Caco-2 (cell line): Measurements from ENCODE around the gene AP3B1. TPM values are rescaled to one million over a fixed set of nuclear protein-coding genes. Genes with fewer than 3 reads are reported as not detected.

Source experiments
- BruUV-seq: library from RNA; stranded (reverse); fragments of 400-500 nt; replicated peaks from 2 replicates; lab custom pipeline; 2021; lab: Mats Ljungman, UMichigan
- CTCF ChIA-PET: fragments of 300-600 bp; sonication (Branson Sonifier 250); formaldehyde crosslinking; loops from one replicate; lab custom pipeline; 2022; ENCODE audit warnings: antibody characterized with exemption; lab: Charles Lee
- POLR2A ChIA-PET: fragments of 300-600 bp; sonication (Branson Sonifier 250); formaldehyde crosslinking; loops from one replicate; lab custom pipeline; 2022; ENCODE audit warnings: antibody characterized with exemption; lab: Charles Lee
- DNase-seq, 2 experiments: peaks; one replicate each; pipeline versions ENCODE4 v3.0.0 to v3.0.0-alpha.2; 2020 to 2022
- H3K27me3 ChIP-seq: replicated peaks from 2 replicates; pipeline ENCODE4 v1.6.0; 2011; ENCODE audit warnings: low read length; ENCODE audit not compliant: control insufficient read depth, insufficient read depth
- H3K36me3 ChIP-seq: 2 replicates; pipeline ENCODE4 v1.5.1; 2011; ENCODE audit warnings: low read length; ENCODE audit not compliant: control insufficient read depth, insufficient read depth
- H3K4me1 ChIP-seq: fragments of 250-450 bp; sonication (Bioruptor Pico); 2 replicates; pipeline ENCODE4 v1.5.1; 2020; ENCODE audit warnings: mild to moderate bottlenecking
- H3K4me3 ChIP-seq: 2 replicates; pipeline ENCODE4 v1.5.1; 2011; ENCODE audit warnings: low read depth, mild to moderate bottlenecking, control low read depth, low read length
- H3K9me3 ChIP-seq: fragments of 250-450 bp; sonication (Bioruptor Pico); 2 replicates; pipeline ENCODE4 v1.5.1; 2020; ENCODE audit warnings: mild to moderate bottlenecking, moderate library complexity
- H3K27ac Mint-ChIP-seq: one replicate; pipeline ENCODE4 v1.8.0; 2022; ENCODE audit warnings: mixed read lengths; ENCODE audit not compliant: unreplicated experiment
- H3K27me3 Mint-ChIP-seq: one replicate; pipeline ENCODE4 v1.8.0; 2022; ENCODE audit warnings: mixed read lengths; ENCODE audit not compliant: insufficient read depth, unreplicated experiment
- H3K36me3 Mint-ChIP-seq: one replicate; pipeline ENCODE4 v1.8.0; 2022; ENCODE audit warnings: mild to moderate bottlenecking, mixed read lengths; ENCODE audit not compliant: insufficient read depth, unreplicated experiment
- H3K4me1 Mint-ChIP-seq: one replicate; pipeline ENCODE4 v1.8.0; 2022; ENCODE audit warnings: low read depth, mixed read lengths; ENCODE audit not compliant: unreplicated experiment
- H3K4me3 Mint-ChIP-seq: one replicate; pipeline ENCODE4 v1.8.0; 2022; ENCODE audit warnings: mild to moderate bottlenecking, moderate library complexity, mixed read lengths; ENCODE audit not compliant: unreplicated experiment
- H3K9me3 Mint-ChIP-seq: one replicate; pipeline ENCODE4 v1.8.0; 2022; ENCODE audit warnings: mixed read lengths; ENCODE audit not compliant: unreplicated experiment
- intact Hi-C: fragments of 100-400 bp; cut with micrococcal nuclease; formaldehyde crosslinking; loops from one replicate; pipeline ENCODE4 v1.10.0; 2022; ENCODE audit not compliant: unreplicated experiment
- total RNA-seq: library from RNA; stranded (reverse); gene quantifications from 2 replicates; pipeline ENCODE4 v1.2.3, GENCODE V29; 2022
- TF ChIP-seq, protein P1 (sequence below), 2 experiments: fragments of 200-600 bp in 1 of 2; IDR thresholded peaks; 1 replicate in 1 of 2; 2 replicates in 1 of 2; pipeline versions ENCODE4 v1.5.1 to v1.8.0; 2011 to 2022; ENCODE audit warnings: antibody characterized with exemption in 1 of 2, control low read depth in 1 of 2, inconsistent platforms in 1 of 2, low read depth in 1 of 2, low read length in 1 of 2, mild to moderate bottlenecking in 1 of 2, moderate library complexity in 1 of 2; ENCODE audit not compliant: insufficient read depth in 1 of 2, severe bottlenecking in 1 of 2, unreplicated experiment in 1 of 2

The AP3B1 gene
- total RNA-seq, 1 experiment from 2014 or later: 52.7 TPM

DNA sequence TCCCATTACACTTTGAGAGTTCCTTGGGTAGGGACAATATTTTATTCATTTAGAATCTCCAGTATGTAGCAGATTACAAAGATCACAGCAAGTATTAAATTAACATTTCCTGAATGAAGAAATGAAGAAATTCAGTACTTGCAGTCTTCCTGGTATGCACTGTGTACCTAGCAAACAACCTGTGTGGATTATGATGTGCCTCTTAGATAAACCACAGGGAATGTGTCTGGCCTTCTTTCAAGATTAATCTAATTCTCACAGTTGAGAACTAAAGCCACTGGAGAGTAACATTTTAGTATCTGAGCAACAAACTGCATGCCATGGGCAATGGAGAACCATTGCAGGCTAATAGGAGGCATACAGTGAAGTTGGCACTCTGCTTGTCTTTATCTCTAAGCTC, 199.4 kb downstream of the AP3B1 start:
- Mint-ChIP-seq H3K27me3 (no peaks in the 10 kb centered on the region), H3K4me3 (no peak overlapping the region), H3K9me3 (no peaks in the 10 kb centered on the region), H3K36me3 (peaks cover 37% of the 10 kb centered on the region), H3K4me1 (no peaks in the 10 kb centered on the region), H3K27ac (no peak overlapping the region)
- no peak for DNase-seq
- H3K4me1 ChIP-seq: peaks cover 6% of the 10 kb centered on the region; the same call in 1 of the 2 replicates
- no TSS peak for BruUV-seq
- POLR2A ChIA-PET: no interaction called here
- intact Hi-C loops: no loop called here
- H3K4me3 ChIP-seq: no peak overlapping the region
- H3K9me3 ChIP-seq: no peaks in the 10 kb centered on the region
- H3K27me3 ChIP-seq: no peaks in the 10 kb centered on the region
- H3K36me3 ChIP-seq: peaks cover 2% of the 10 kb centered on the region; the same call in 1 of the 2 replicates
- CTCF ChIA-PET: no interaction called here
- TF ChIP-seq, protein P1, sequence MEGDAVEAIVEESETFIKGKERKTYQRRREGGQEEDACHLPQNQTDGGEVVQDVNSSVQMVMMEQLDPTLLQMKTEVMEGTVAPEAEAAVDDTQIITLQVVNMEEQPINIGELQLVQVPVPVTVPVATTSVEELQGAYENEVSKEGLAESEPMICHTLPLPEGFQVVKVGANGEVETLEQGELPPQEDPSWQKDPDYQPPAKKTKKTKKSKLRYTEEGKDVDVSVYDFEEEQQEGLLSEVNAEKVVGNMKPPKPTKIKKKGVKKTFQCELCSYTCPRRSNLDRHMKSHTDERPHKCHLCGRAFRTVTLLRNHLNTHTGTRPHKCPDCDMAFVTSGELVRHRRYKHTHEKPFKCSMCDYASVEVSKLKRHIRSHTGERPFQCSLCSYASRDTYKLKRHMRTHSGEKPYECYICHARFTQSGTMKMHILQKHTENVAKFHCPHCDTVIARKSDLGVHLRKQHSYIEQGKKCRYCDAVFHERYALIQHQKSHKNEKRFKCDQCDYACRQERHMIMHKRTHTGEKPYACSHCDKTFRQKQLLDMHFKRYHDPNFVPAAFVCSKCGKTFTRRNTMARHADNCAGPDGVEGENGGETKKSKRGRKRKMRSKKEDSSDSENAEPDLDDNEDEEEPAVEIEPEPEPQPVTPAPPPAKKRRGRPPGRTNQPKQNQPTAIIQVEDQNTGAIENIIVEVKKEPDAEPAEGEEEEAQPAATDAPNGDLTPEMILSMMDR (IDR thresholded peaks at IDR 0.05; ENCODE audit: insufficient read depth in 1 of 2, low read depth in 1 of 2, low read length in 1 of 2, severe bottlenecking in 1 of 2, unreplicated experiment in 1 of 2): no peak

DNA sequence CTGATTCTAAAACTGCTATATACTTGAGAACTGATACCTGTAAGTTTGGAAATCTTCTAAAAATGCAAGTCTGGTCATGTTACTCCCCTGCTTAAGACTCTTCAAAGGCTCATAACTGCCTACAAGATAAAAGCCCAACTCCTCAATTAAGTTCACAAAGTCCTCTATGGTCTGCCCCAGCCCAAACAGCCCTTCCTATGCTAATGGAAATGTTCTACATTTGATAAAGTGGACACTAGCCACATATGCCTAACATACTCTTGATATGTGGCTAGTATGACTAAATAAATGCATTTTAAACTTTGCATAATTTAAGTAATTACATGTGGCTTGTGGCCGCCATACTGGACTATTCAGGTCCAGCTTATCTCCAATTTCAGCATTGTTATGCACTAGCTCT, 204.5 kb downstream of the AP3B1 start:
- CTCF ChIA-PET: no interaction called here
- no peak overlapping the region for H3K4me3 Mint-ChIP-seq
- BruUV-seq: no TSS peak

DNA sequence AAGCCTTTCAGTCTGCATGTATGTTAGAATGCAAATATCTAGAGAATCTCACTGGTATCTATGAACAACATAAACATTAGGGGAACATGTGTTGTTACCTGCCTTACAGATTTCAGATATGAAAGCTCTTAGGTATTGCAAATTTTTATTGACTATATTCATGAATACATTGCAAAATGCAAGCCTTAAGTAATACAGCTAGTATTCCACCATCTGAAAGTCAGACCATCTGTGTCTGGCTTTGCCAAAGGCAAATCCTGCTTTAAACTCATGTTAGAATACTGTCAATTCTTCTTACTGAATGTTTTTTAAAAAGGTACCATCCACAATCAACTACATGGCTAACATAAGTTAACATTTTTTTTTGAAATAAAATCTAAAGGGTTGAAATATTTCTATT, 215.6 kb downstream of the AP3B1 start:
- BruUV-seq: no TSS peak
- H3K4me3 ChIP-seq: no peak overlapping the region
- no peak overlapping the region for H3K4me3 Mint-ChIP-seq
- H3K27me3 ChIP-seq: no peaks in the 10 kb centered on the region
- H3K27ac Mint-ChIP-seq: no peak overlapping the region
- TF ChIP-seq, protein P1 (IDR thresholded peaks at IDR 0.05; ENCODE audit: insufficient read depth in 1 of 2, low read depth in 1 of 2, low read length in 1 of 2, severe bottlenecking in 1 of 2, unreplicated experiment in 1 of 2): no peak
- POLR2A ChIA-PET: no interaction called here
- DNase-seq: no peak
- CTCF ChIA-PET: no interaction called here
- H3K27me3 Mint-ChIP-seq: no peaks in the 10 kb centered on the region
- H3K4me1 Mint-ChIP-seq: peaks cover 13% of the 10 kb centered on the region
- H3K9me3 Mint-ChIP-seq: peaks cover 22% of the 10 kb centered on the region
- H3K36me3 Mint-ChIP-seq: peaks cover 8% of the 10 kb centered on the region
- peaks cover 24% of the 10 kb centered on the region for H3K4me1 ChIP-seq
- peaks cover 7% of the 10 kb centered on the region; the same call in 1 of the 2 replicates for H3K9me3 ChIP-seq
- intact Hi-C loops: no loop called here
- H3K36me3 ChIP-seq: no peaks in the 10 kb centered on the region

More for the DNA sequence above, 204.5 kb downstream of the AP3B1 start:
- Mint-ChIP-seq H3K27ac (no peak overlapping the region), H3K4me1 (no peaks in the 10 kb centered on the region), H3K27me3 (no peaks in the 10 kb centered on the region), H3K36me3 (peaks cover 9% of the 10 kb centered on the region), H3K9me3 (no peaks in the 10 kb centered on the region)
- no peaks in the 10 kb centered on the region for H3K36me3 ChIP-seq
- intact Hi-C loops: no loop called here
- POLR2A ChIA-PET: no interaction called here
- no peaks in the 10 kb centered on the region for H3K27me3 ChIP-seq
- no peak for DNase-seq
- H3K4me3 ChIP-seq: no peak overlapping the region
- no peaks in the 10 kb centered on the region for H3K4me1 ChIP-seq
- no peaks in the 10 kb centered on the region for H3K9me3 ChIP-seq
- TF ChIP-seq, protein P1 (IDR thresholded peaks at IDR 0.05; ENCODE audit: insufficient read depth in 1 of 2, low read depth in 1 of 2, low read length in 1 of 2, severe bottlenecking in 1 of 2, unreplicated experiment in 1 of 2): no peak
